Head of caudate nucleus (tissue), 42 donors: Measurements from ENCODE around the gene ARID1B.

ENCODE experiments used
- DNase-seq, 42 donors: peaks; one replicate each; pipeline versions ENCODE4 v3.0.0 to v3.0.0-alpha.2; 2020 to 2021; ENCODE audit warnings: mixed read lengths in 7 of 42
- intact Hi-C: fragments of 100-400 bp; cut with DNase I; formaldehyde crosslinking; loops from one replicate; pipeline ENCODE4 v1.15.0; 2022

Gene ARID1B

DNA sequence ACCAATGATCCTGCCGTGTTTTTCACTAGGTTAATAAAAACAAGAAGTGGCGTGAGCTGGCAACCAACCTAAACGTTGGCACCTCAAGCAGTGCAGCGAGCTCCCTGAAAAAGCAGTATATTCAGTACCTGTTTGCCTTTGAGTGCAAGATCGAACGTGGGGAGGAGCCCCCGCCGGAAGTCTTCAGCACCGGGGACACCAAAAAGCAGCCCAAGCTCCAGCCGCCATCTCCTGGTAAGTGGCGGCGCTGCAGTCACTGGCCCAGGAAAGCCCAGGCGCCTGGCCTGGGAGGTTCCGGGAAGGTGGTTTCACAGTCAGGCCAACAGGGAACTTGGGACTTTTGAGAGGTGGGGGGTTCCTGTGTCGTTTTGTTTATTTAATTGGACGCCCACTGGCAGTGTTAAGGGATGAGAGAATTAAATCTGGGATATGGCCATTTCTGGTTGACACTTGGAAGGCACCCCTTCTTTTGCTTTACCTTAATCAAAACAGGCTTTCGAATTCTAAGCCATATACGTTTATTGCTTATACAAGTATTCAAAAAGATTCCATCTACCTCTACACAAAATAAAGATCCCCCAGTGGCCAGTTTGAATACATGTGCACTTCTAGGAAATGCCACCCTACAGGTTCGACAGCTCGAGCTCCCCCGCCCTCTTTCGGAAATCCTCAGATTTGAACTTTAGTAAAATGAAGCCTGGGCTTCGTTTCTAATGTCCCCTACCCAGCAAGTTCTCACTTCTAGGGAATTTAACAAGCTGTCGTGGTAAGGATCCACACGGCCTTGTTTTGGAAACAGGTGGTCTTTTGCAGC lies 407.2 kb downstream of the ARID1B start:
- DNase-seq: peak; percentile 65 to 93 (median 80)
- intact Hi-C loops: loop anchor here (5.0 to 10.0 kb wide), 2 partner anchors 147 to 500 kb away; no protein-coding TSS in a partner anchor

DNA sequence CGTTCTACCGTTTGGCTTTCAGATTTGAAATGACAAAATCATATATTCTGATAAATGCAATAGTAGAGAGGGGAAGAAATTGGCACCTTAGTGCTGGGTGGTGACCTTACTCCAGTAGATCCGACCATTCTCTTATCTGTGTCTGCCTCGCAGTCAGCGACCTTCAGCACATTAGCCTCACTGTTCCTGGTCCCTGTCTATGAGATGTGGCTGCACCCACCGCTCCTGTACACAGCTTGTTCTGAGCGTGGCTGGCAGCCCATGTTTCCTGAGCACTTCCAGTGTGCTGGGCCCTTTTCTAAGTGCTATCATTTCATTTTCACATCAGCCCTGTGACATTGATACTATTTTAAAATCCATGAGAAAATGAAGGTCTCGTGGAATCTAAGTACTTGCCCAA lies 408.0 kb downstream of the ARID1B start:
- DNase-seq: no peak
- intact Hi-C loops: loop anchor here (10.0 kb wide), 1 partner anchor 500 kb away; no protein-coding TSS in a partner anchor

DNA sequence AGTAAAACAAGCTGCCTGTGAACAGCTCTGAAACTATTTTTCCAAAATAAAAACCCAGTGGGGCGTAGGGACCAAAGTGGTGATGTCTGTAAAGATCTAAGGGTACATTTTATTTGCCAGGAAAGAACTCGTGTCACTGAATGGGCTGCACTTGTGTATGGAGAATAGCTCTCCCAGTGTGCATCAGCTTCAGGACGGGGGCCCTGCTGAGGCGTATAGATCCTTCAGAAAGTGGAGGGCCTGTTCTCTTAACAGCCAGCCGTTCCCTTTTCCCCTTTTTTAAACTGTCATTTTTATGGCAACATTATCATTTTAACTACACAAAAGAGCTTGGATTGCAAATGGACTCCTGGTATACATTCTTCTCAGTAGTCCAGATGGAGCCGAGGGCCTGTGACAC lies 408.8 kb downstream of the ARID1B start:
- no peak for DNase-seq
- intact Hi-C loops: loop anchor here (10.0 kb wide), 1 partner anchor 501 kb away; no protein-coding TSS in a partner anchor

DNA sequence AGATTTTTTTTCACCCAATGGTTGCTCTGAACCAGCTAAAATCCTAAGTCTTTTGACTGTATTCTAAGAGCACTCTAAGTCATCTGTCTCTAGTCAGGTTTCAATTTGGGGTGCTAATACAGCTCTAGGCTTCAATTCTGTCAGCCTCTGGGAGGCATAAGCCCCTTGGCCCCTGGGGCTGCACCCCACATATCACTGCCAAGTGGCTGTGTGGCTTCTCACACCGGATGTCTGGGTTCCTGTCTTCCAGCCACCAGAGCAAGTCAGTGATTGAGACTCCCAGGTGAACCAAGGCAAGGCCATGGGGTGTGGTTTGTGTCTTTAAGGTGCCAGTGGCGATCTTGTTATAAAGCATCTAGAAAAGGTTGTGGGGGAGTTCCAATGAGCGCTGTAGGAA lies 409.6 kb downstream of the ARID1B start:
- intact Hi-C loops: loop anchor here (10.0 kb wide), 1 partner anchor 502 kb away; no protein-coding TSS in a partner anchor
- no peak for DNase-seq

GRCh38 chr6:157187182-157188083 lies 410.3 kb downstream of the ARID1B start:
- DNase-seq: peak in 3 of 42 donors; percentile 40 to 57 (median 55)

GRCh38 chr6:157188213-157188612 lies 411.0 kb downstream of the ARID1B start:
- intact Hi-C loops: loop anchor here (10.0 kb wide), 1 partner anchor 503 kb away; no protein-coding TSS in a partner anchor
- no peak for DNase-seq

More at GRCh38 chr6:157187182-157188083, 410.3 kb downstream of the ARID1B start:
- intact Hi-C loops: loop anchor here (10.0 kb wide), 1 partner anchor 503 kb away; no protein-coding TSS in a partner anchor

DNA sequence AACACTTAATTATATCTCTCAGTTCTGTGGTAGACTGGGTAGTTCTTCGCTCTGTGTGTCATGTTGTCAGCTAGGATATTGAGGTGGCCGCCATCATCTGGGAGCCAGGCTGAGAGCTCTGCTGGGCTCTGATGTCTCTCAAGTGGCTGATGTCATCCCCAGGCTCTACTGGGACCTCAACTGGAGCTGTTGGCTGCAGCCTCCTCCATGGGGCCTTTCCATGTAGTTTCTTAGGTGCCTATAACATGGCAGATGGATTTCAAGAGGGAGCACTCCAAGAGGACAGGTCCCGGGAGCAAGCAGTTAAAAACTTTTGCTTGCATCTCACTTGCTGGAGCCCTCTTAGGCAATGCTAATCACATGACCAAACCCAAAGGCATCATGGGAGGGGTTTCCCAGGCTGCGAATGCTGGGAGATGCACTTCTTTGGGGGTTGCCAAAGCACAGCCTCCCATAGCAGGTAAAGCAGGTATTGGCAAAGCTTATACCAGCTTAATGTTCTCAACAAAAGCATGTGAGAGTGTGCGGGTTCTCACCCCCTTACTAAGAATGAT lies 416.3 kb downstream of the ARID1B start:
- intact Hi-C loops: no loop called here
- DNase-seq: no peak

DNA sequence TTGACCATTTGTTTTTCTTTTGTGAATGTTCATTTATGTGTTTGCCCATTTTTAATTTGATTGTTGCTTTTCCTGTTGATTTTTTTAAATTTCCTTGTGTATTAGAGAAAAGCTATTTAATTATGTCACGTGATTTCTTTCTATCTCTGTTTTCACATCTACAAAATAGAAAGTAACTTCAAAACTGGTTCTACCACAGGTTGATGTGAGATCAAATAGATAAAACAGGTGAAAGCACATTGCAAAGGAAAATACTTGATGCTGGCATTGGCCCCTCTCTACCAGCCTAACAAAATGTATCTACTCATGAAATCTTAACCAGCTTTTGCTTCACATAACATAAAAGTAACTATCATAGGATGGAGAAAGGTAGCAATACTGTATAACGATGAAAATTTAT lies 416.9 kb downstream of the ARID1B start:
- intact Hi-C loops: no loop called here
- no peak for DNase-seq

- intact Hi-C loops: no loop called here
- peak in 1 of 42 donors; percentile 14 for DNase-seq
Measured at GRCh38 chr6:157194643-157195042, 417.5 kb downstream of the ARID1B start.

GRCh38 chr6:157196391-157196790 lies 419.2 kb downstream of the ARID1B start:
- intact Hi-C loops: no loop called here
- peak in 2 of 42 donors; percentile 15 to 23 for DNase-seq

GRCh38 chr6:157198425-157199279 lies 421.5 kb downstream of the ARID1B start:
- DNase-seq: peak in 14 of 42 donors; percentile 34 to 62 (median 48)

DNA sequence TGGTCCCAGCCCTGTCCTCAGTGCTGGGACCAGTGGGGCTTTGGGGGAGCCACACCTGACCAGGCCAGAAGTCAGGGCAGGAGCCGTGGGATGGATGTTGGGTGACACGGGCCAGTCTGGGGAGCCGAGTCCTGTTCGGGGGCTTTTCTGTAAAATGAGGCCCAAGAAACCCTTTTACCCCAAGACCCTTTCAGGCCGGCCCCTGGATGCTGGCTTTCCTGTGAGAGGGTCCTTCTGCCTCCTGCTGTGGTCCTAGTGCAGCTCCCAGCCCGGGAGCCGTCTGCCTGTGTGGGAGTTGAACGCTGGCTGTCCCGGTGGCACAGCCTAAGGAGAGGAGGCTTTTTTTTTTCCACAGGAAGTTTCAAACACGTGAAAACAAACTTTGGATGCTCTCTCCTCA lies 422.9 kb downstream of the ARID1B start:
- intact Hi-C loops: no loop called here
- peak in 1 of 42 donors; percentile 31 for DNase-seq

More at GRCh38 chr6:157198425-157199279, 421.5 kb downstream of the ARID1B start:
- intact Hi-C loops: no loop called here

DNA sequence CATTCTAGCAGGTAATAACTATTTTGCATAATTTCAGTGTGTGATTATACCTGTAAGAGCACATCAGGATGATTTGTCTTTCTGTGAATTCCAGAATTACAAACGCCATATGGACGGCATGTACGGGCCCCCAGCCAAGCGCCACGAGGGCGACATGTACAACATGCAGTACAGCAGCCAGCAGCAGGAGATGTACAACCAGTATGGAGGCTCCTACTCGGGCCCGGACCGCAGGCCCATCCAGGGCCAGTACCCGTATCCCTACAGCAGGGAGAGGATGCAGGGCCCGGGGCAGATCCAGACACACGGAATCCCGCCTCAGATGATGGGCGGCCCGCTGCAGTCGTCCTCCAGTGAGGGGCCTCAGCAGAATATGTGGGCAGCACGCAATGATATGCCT lies 423.4 kb downstream of the ARID1B start:
- peak in 3 of 42 donors; percentile 12 to 33 (median 16) for DNase-seq
- intact Hi-C loops: no loop called here

- DNase-seq: peak in 2 of 42 donors; percentile 13 to 30
- intact Hi-C loops: no loop called here
Measured at GRCh38 chr6:157201083-157201482, 423.9 kb downstream of the ARID1B start.

DNA sequence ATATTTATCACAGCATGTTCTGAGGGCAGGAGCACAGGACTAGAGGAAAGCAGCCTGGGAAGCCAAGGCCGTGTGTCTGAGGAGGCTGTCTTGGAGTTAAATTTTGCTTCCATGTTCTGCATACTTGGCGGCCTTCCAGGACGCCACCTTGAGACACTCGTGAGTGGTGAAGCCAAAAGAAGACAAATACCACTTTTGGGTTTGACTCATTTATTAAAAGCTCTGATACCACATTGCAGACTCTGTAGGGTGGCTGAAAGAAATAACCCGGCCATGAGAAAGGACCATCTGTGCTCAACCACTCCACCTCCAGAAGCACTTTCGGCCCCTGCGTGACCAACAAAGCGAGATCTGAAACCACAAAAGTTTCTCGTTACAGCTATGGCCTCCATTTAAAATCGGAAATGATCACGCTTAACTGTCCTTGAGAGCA lies 426.1 kb downstream of the ARID1B start:
- DNase-seq: peak in 1 of 42 donors; percentile 19
- intact Hi-C loops: no loop called here

DNA sequence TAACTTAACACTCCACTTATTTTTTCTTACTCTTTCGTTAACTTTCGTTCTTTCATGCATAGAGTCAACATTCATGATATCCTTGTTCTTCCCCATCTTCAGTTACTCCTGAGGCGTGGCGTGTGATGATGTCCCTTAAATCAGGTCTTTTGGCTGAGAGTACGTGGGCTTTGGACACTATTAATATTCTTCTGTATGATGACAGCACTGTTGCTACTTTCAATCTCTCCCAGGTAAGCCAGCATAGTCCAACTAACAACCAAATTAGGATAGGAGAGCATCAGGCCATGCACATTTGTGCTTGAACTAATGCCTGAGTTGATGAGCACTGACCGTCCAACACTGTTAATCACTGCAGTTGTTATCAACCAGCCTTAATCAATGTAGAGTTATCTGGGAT lies 426.6 kb downstream of the ARID1B start:
- DNase-seq: no peak

GRCh38 chr6:157205473-157206358 lies 428.5 kb downstream of the ARID1B start:
- intact Hi-C loops: no loop called here
- DNase-seq: peak in 1 of 42 donors; percentile 4

More for the DNA sequence above, 426.6 kb downstream of the ARID1B start:
- intact Hi-C loops: no loop called here
